SK-N-SH (cell line): ENCODE data around the gene CDC42SE2. TPM values are rescaled to one million over a fixed set of nuclear protein-coding genes. Genes with fewer than 3 reads are reported as not detected.

Experiments used
- CTCF ChIA-PET: fragments of 300-600, 350-600 bp; formaldehyde crosslinking; extraction: SDS; loops from one replicate; lab custom pipeline; 2021; lab: Yijun Ruan, JAX
- POLR2A ChIA-PET: fragments of 350-600 bp; sonication (Branson Sonifier 250); formaldehyde crosslinking; extraction: SDS; loops from one replicate; lab custom pipeline; 2020; ENCODE audit warnings: antibody characterized with exemption, inconsistent platforms; lab: Yijun Ruan, JAX
- DNase-seq: peaks from one replicate; pipeline ENCODE4 v3.0.0; 2012
- H2AFZ ChIP-seq: fragments of 200-600 bp; sonication (generic); 2 replicates; pipeline ENCODE4 v1.8.1; 2016; ENCODE audit warnings: antibody characterized with exemption, mild to moderate bottlenecking, low read depth
- H3F3A ChIP-seq: fragments of 200-600 bp; sonication (generic); replicated peaks from 2 replicates; pipeline ENCODE3; 2016; ENCODE audit warnings: antibody characterized with exemption, mild to moderate bottlenecking; ENCODE audit not compliant: insufficient read depth
- H3K27ac ChIP-seq, 2 experiments: fragments of 200-500 bp in 1 of 2; fragments of 200-600 bp in 1 of 2; sonication (Bioruptor generic) in 1 of 2; sonication (generic), shearing (Covaris generic) in 1 of 2; 2 replicates each; pipeline versions ENCODE4 v1.5.1 to v1.6.1; 2014 to 2016; ENCODE audit warnings: low read depth in 2 of 2, inconsistent platforms in 1 of 2, low read length in 1 of 2, mild to moderate bottlenecking in 1 of 2, mixed read lengths in 1 of 2
- H3K27me3 ChIP-seq: fragments of 200-600 bp; sonication (generic), shearing (Covaris generic); 2 replicates; pipeline ENCODE4 v1.6.1; 2016; ENCODE audit warnings: mixed run types; ENCODE audit not compliant: insufficient read depth
- H3K36me3 ChIP-seq, 2 experiments: fragments of 200-500 bp in 1 of 2; fragments of 200-600 bp in 1 of 2; sonication (Bioruptor generic) in 1 of 2; sonication (generic) in 1 of 2; replicated peaks in 1 of 2; 2 replicates each; pipeline versions ENCODE3 to v1.5.1; 2014 to 2016; ENCODE audit warnings: low read length in 1 of 2, mild to moderate bottlenecking in 1 of 2; ENCODE audit not compliant: insufficient read depth in 2 of 2, control insufficient read depth in 1 of 2
- H3K4me1 ChIP-seq, 2 experiments: fragments of 200-500 bp in 1 of 2; fragments of 200-600 bp in 1 of 2; sonication (Bioruptor generic) in 1 of 2; sonication (generic), shearing (Covaris generic) in 1 of 2; 2 replicates each; pipeline versions ENCODE4 v1.5.1 to v1.6.1; 2014 to 2016; ENCODE audit warnings: low read depth in 1 of 2, low read length in 1 of 2, mixed run types in 1 of 2; ENCODE audit not compliant: insufficient read depth in 2 of 2, control insufficient read depth in 1 of 2
- H3K4me2 ChIP-seq: fragments of 200-600 bp; sonication (generic), shearing (Covaris generic); 2 replicates; pipeline ENCODE4 v1.6.1; 2017; ENCODE audit warnings: mixed run types
- H3K4me3 ChIP-seq, 2 experiments: fragments of 200-500 bp in 1 of 2; fragments of 200-600 bp in 1 of 2; sonication (Bioruptor generic) in 1 of 2; sonication (generic), shearing (Covaris generic) in 1 of 2; 2 replicates each; pipeline versions ENCODE4 v1.5.1 to v1.8.1; 2014 to 2016; ENCODE audit warnings: low read depth in 2 of 2, inconsistent platforms in 1 of 2, low read length in 1 of 2, mild to moderate bottlenecking in 1 of 2, mixed read lengths in 1 of 2, moderate library complexity in 1 of 2
- H3K79me2 ChIP-seq: fragments of 200-600 bp; sonication (generic); 2 replicates; pipeline ENCODE4 v1.8.1; 2017; ENCODE audit warnings: mild to moderate bottlenecking; ENCODE audit not compliant: insufficient read depth
- H3K9ac ChIP-seq: fragments of 200-600 bp; sonication (generic); 2 replicates; pipeline ENCODE4 v1.6.1; 2017; ENCODE audit warnings: mixed run types
- H3K9me2 ChIP-seq: fragments of 200-600 bp; sonication (generic); 2 replicates; pipeline ENCODE4 v1.6.1; 2017; ENCODE audit warnings: mixed run types
- H3K9me3 ChIP-seq: fragments of 200-600 bp; sonication (generic); 2 replicates; pipeline ENCODE4 v1.6.1; 2017; ENCODE audit warnings: mixed run types, mild to moderate bottlenecking, moderate library complexity
- H4K20me1 ChIP-seq: fragments of 200-600 bp; sonication (generic); 2 replicates; pipeline ENCODE4 v1.6.1; 2017; ENCODE audit warnings: mild to moderate bottlenecking, mixed run types; ENCODE audit not compliant: insufficient read depth
- ELF1 ChIP-seq: IDR thresholded peaks from 2 replicates; pipeline ENCODE4 v1.4.0; 2012
- EP300 ChIP-seq, 2 experiments: IDR thresholded peaks; 2 replicates each; pipeline versions ENCODE4 v1.4.0 to v1.6.1; 2012; ENCODE audit warnings: borderline replicate concordance in 1 of 2, low read depth in 1 of 2, low read length in 1 of 2
- FOSL2 ChIP-seq: IDR thresholded peaks from 2 replicates; pipeline ENCODE4 v1.4.0; 2012; ENCODE audit warnings: low read depth, mild to moderate bottlenecking, moderate library complexity, borderline replicate concordance
- FOXJ3 ChIP-seq: sonication (generic); formaldehyde crosslinking; IDR thresholded peaks from 2 replicates; pipeline ENCODE4 v1.5.1; 2020; ENCODE audit warnings: mild to moderate bottlenecking, missing genetic modification reagents
- NRF1 ChIP-seq: IDR thresholded peaks from 2 replicates; pipeline ENCODE4 v1.6.1; 2012; ENCODE audit warnings: low read depth, mild to moderate bottlenecking, low read length
- YY1 ChIP-seq: IDR thresholded peaks from 2 replicates; pipeline ENCODE4 v1.4.0; 2012; ENCODE audit warnings: low read depth, mild to moderate bottlenecking
- WGBS: methylation state at CpG from one replicate; pipeline ENCODE4 v1.1.6; 2017; ENCODE audit warnings: low lambda C conversion rate; 5-methylcytosine and 5-hydroxymethylcytosine counted together
- polyA plus RNA-seq, 3 experiments: library from polyadenylated mRNA; depleted of rRNA; stranded (reverse); fragments of >200 nt; gene quantifications; 2 replicates each; pipeline ENCODE4 v1.2.3, GENCODE V29; 2012
- TF ChIP-seq, protein P1 (sequence below): fragments of 150-350 bp; IDR thresholded peaks from 2 replicates; pipeline ENCODE4 v1.6.1; 2017; ENCODE audit warnings: antibody characterized with exemption, low read length, low read depth, borderline replicate concordance
- TF ChIP-seq, protein P2 (sequence below): fragments of 200-600 bp; sonication (generic); IDR thresholded peaks from 2 replicates; pipeline ENCODE4 v1.6.1; 2017; ENCODE audit warnings: antibody characterized with exemption, mild to moderate bottlenecking, moderate library complexity
- TF ChIP-seq, protein P3 (sequence below): IDR thresholded peaks from 2 replicates; pipeline ENCODE4 v1.6.1; 2012; ENCODE audit warnings: mild to moderate bottlenecking, low read depth, low read length, moderate library complexity
- TF ChIP-seq, protein P4 (sequence below): IDR thresholded peaks from 2 replicates; pipeline ENCODE4 v1.4.0; 2012; ENCODE audit warnings: low read depth

CDC42SE2 gene
- polyA plus RNA-seq, 1 of the 3 experiments (the other 2 are of a cell fraction) = 8.6 TPM

DNA sequence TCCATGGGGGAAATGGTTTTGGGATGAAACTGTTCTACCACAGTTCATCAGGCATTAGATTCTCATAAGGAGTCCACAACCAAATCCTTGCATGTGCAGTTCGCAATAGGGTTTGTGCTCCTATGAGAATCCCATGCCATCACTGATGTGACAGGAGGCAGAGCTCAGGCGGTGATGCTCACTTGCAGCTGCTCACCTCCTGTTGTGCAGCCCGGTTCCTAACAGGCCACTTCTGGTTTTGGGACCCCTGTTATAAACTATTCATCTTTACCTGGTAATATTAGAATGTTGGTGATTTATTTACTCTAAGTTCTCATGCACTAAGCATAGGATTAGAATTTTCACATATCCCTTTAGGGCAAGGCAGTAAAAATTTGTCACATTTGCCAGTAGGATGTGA is 122.3 kb downstream of the CDC42SE2 start:
- Histone ChIP-seq H3K79me2 (peaks cover 14% of the 10 kb centered on the region; the same call in 1 of the 2 replicates), H3K4me1 (peaks cover 7 to 25% of the 10 kb centered on the region in 2 experiments), H3K27ac (no peak overlapping the region), H3K4me3 (no peak overlapping the region), H3K36me3 (peaks cover 14 to 20% of the 10 kb centered on the region in 2 experiments), H3K9me2 (no peaks in the 10 kb centered on the region), H3K9me3 (no peaks in the 10 kb centered on the region), H4K20me1 (no peaks in the 10 kb centered on the region), H3K9ac (no peak overlapping the region), H3K4me2 (no peak overlapping the region), H3K27me3 (no peaks in the 10 kb centered on the region), H2AFZ (no peak overlapping the region), H3F3A (no peaks in the 10 kb centered on the region)
- ChIA-PET CTCF (interaction anchor here (2.1 kb wide), 1 partner anchor 120 kb away, joined by 8 read pairs; no protein-coding TSS in a partner anchor), POLR2A (no interaction called here)
- no peak for DNase-seq
- TF ChIP-seq EP300 (IDR thresholded peaks at IDR 0.05; ENCODE audit: borderline replicate concordance in 1 of 2, low read depth in 1 of 2, low read length in 1 of 2) (no peak), ELF1 (no peak), YY1 (no peak), NRF1 (no peak), FOXJ3 (CRISPR knock-in tag) (no peak), FOSL2 (no peak)
- TF ChIP-seq, protein P1, sequence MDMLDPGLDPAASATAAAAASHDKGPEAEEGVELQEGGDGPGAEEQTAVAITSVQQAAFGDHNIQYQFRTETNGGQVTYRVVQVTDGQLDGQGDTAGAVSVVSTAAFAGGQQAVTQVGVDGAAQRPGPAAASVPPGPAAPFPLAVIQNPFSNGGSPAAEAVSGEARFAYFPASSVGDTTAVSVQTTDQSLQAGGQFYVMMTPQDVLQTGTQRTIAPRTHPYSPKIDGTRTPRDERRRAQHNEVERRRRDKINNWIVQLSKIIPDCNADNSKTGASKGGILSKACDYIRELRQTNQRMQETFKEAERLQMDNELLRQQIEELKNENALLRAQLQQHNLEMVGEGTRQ = no peak
- TF ChIP-seq, protein P2, sequence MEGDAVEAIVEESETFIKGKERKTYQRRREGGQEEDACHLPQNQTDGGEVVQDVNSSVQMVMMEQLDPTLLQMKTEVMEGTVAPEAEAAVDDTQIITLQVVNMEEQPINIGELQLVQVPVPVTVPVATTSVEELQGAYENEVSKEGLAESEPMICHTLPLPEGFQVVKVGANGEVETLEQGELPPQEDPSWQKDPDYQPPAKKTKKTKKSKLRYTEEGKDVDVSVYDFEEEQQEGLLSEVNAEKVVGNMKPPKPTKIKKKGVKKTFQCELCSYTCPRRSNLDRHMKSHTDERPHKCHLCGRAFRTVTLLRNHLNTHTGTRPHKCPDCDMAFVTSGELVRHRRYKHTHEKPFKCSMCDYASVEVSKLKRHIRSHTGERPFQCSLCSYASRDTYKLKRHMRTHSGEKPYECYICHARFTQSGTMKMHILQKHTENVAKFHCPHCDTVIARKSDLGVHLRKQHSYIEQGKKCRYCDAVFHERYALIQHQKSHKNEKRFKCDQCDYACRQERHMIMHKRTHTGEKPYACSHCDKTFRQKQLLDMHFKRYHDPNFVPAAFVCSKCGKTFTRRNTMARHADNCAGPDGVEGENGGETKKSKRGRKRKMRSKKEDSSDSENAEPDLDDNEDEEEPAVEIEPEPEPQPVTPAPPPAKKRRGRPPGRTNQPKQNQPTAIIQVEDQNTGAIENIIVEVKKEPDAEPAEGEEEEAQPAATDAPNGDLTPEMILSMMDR = no peak
- TF ChIP-seq, protein P3, sequence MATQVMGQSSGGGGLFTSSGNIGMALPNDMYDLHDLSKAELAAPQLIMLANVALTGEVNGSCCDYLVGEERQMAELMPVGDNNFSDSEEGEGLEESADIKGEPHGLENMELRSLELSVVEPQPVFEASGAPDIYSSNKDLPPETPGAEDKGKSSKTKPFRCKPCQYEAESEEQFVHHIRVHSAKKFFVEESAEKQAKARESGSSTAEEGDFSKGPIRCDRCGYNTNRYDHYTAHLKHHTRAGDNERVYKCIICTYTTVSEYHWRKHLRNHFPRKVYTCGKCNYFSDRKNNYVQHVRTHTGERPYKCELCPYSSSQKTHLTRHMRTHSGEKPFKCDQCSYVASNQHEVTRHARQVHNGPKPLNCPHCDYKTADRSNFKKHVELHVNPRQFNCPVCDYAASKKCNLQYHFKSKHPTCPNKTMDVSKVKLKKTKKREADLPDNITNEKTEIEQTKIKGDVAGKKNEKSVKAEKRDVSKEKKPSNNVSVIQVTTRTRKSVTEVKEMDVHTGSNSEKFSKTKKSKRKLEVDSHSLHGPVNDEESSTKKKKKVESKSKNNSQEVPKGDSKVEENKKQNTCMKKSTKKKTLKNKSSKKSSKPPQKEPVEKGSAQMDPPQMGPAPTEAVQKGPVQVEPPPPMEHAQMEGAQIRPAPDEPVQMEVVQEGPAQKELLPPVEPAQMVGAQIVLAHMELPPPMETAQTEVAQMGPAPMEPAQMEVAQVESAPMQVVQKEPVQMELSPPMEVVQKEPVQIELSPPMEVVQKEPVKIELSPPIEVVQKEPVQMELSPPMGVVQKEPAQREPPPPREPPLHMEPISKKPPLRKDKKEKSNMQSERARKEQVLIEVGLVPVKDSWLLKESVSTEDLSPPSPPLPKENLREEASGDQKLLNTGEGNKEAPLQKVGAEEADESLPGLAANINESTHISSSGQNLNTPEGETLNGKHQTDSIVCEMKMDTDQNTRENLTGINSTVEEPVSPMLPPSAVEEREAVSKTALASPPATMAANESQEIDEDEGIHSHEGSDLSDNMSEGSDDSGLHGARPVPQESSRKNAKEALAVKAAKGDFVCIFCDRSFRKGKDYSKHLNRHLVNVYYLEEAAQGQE = no peak
- 94% methylated on average over 3 of the region's 3 CpGs for WGBS

DNA sequence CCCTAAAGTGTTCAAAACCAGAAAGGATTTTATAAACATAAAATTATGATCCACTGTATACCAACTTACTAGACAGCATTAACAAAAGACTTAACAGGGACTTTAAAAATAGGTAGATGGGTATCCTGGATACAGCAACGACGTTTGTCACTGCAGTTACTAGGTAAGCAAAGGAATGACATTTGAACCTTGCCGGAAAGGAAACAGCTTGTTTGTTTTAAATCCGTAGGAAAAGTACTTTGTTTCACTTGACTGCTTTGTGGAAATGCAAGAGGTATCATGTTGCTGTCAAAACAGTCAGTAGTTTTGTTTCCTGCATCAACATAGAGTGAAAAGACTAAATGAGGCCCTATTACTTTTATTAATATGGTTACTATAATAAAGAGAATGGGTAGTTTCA is 122.9 kb downstream of the CDC42SE2 start:
- CTCF ChIA-PET = no interaction called here

More for the DNA sequence above, 122.9 kb downstream of the CDC42SE2 start:
- POLR2A ChIA-PET = no interaction called here
- Histone ChIP-seq H3K4me3 (no peak overlapping the region), H3K9me2 (no peaks in the 10 kb centered on the region), H3K36me3 (peaks cover 16 to 27% of the 10 kb centered on the region in 2 experiments), H3K27ac (no peak overlapping the region), H4K20me1 (no peaks in the 10 kb centered on the region), H2AFZ (no peak overlapping the region), H3K27me3 (no peaks in the 10 kb centered on the region), H3F3A (no peaks in the 10 kb centered on the region), H3K9me3 (no peaks in the 10 kb centered on the region), H3K79me2 (peaks cover 12% of the 10 kb centered on the region; the same call in 1 of the 2 replicates), H3K9ac (no peak overlapping the region), H3K4me1 (peaks cover 7 to 23% of the 10 kb centered on the region in 2 experiments), H3K4me2 (no peak overlapping the region)
- TF ChIP-seq, protein P4, sequence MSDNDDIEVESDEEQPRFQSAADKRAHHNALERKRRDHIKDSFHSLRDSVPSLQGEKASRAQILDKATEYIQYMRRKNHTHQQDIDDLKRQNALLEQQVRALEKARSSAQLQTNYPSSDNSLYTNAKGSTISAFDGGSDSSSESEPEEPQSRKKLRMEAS = no peak
- no peak for DNase-seq
- WGBS = 71% methylated on average over 4 of the region's 4 CpGs
